Heart right ventricle (tissue), 16 donors: ENCODE measurements around the gene NEK11. TPM values are rescaled to one million over a fixed set of nuclear protein-coding genes. Genes with fewer than 3 reads are reported as not detected.

Source experiments
- ATAC-seq, 8 donors: fragments of 200-7000 bp; cut with Tn5 transposase; one replicate each; pipeline ENCODE4 v1.9.1; 2020; ENCODE audit warnings: mild to moderate bottlenecking in 8 of 8, moderate library complexity in 8 of 8, moderate number of reproducible peaks in 1 of 8
- DNase-seq, 2 donors: peaks; one replicate each; pipeline ENCODE4 v3.0.0-alpha.2; 2020
- H3K27ac ChIP-seq, 10 donors: fragments of 200-600 bp; sonication (generic) in 2 of 10; one replicate each; pipeline versions ENCODE4 v1.5.0 to v1.8.0; 2020 to 2022; ENCODE audit warnings: mild to moderate bottlenecking in 3 of 10
- H3K27me3 ChIP-seq, 7 donors: fragments of 200-600 bp; one replicate each; pipeline ENCODE4 v1.8.0; 2021 to 2022; ENCODE audit warnings: mild to moderate bottlenecking in 2 of 7
- H3K36me3 ChIP-seq, 9 donors: fragments of 200-600 bp; sonication (generic) in 1 of 9; one replicate each; pipeline versions ENCODE4 v1.5.0 to v1.8.0; 2020 to 2022; ENCODE audit warnings: mild to moderate bottlenecking in 2 of 9
- H3K4me1 ChIP-seq, 9 donors: fragments of 200-600 bp; sonication (generic) in 1 of 9; one replicate each; pipeline versions ENCODE4 v1.5.0 to v1.8.0; 2020 to 2022; ENCODE audit warnings: mild to moderate bottlenecking in 4 of 9
- H3K4me3 ChIP-seq, 10 donors: fragments of 200-600 bp; sonication (generic) in 2 of 10; one replicate each; pipeline versions ENCODE4 v1.5.0 to v1.8.0; 2020 to 2022; ENCODE audit warnings: mild to moderate bottlenecking in 7 of 10, moderate library complexity in 2 of 10
- H3K9me3 ChIP-seq, 11 donors: fragments of 200-600 bp in 10 of 11; sonication (generic) in 2 of 11; one replicate each; pipeline versions ENCODE4 v1.5.0 to v1.8.0; 2013 to 2022; ENCODE audit warnings: mild to moderate bottlenecking in 2 of 11, control low read depth in 1 of 11, moderate library complexity in 1 of 11
- WGBS, 2 donors: extraction: QIAGEN DNeasy Blood & Tissue Kit; methylation state at CpG; one replicate each; pipeline ENCODE4 v1.1.7; 2013; ENCODE audit warnings: inconsistent platforms in 1 of 2; 5-methylcytosine and 5-hydroxymethylcytosine counted together
- intact Hi-C, 10 donors: fragments of 100-400 bp; cut with DNase I; formaldehyde crosslinking; loops; one replicate each; pipeline versions ENCODE4 v1.11.1 to v1.14.2; 2022
- polyA plus RNA-seq, 2 donors: library from polyadenylated mRNA; stranded (reverse); fragments of 200-250 nt; gene quantifications; one replicate each; pipeline ENCODE4 v1.2.3, GENCODE V29; 2013
- total RNA-seq, 10 donors: library from RNA; stranded (reverse); fragmentation: NEBNext Ultra II Directional in 3 of 10; extraction: Animal tissue kit (Norgen Biotek cat#: 25700) in 3 of 10; gene quantifications; one replicate each; pipeline versions ENCODE4 v1.2.1 to v1.2.4, GENCODE V29; 2021 to 2023
- TF ChIP-seq, protein P1 (sequence below), 9 donors: fragments of 200-600 bp; sonication (generic) in 2 of 9; IDR thresholded peaks; one replicate each; pipeline versions ENCODE4 v1.5.0 to v1.8.0; 2021 to 2022; ENCODE audit warnings: antibody characterized with exemption in 9 of 9, mild to moderate bottlenecking in 5 of 9, moderate library complexity in 1 of 9
- donor health status: Arrhythmogenic right ventricular cardiomyopathy.
- donor health status: ischemic (EF 13 %, LVEDD 7.1; RV severe dilation, severe dysfunction).
- donor health status: healthy with polysubstance abuse.
- donor health status: DM: no; HTN: yes; CAD: no.
- donor health status: DM: no; HTN: no; CAD: no.
- donor health status: ischemic (EF 25% LVEDD 6.9; RV normal size, moderate dysfunction).
- donor health status: ischemic (EF 25% LVEDD 5.7; RV mildly dilated, moderate dysfunction).
- donor health status: healthy.
- donor health status: DM: yes; HTN: yes; CAD: no.
- donor health status: Ischemic cardiomyopathy.
- donor health status: ischemic (EF 35%, LVEDD 5.7; RV mildly dilated, moderate dysfunction).
- donor health status: nonischemic (EF 11% LVEDD 7.7; RV severe dilation, severe dysfunction).
- donor health status: DM: yes; HTN: yes; CAD: no.
- donor health status: PGD.
- donor health status: ischemic (EF 29% LVEDD 5.4; RV normal size, mild dysfunction).
- donor health status: nonischemic (EF 23%, LVEDD 6.1; RV moderate dilation, normal function).

NEK11 gene
- total and polyA plus RNA-seq, 12 donors: 0.88 to 3.7 (median 1.9) TPM

DNA sequence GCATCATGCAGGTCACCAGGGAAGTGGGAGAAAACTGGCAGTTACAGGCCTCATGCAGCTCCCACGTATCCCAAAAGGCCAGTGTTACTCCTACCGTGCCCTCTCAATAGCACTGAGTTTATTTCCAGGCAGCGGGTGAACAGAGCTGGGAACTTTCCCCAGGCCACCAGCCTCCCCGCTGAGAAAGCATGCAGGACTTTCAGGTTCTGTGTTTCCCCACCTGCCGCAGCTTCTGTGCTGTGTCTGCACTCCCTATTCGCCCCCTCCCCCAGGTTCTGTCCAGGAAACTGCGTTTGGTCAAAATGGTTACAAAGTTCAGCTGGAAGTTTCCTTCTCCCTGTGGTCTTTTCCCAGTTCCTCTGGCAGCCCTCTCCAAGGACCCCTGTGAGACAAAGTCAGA lies 21.4 kb downstream of the NEK11 start:
- no peak for ATAC-seq
- no peaks in the 10 kb centered on the region for H3K4me1 ChIP-seq
- H3K27me3 ChIP-seq: no peaks in the 10 kb centered on the region
- H3K27ac ChIP-seq: no peak overlapping the region
- no peak for DNase-seq
- peaks cover 0 to 12% (median 0%) of the 10 kb centered on the region in 11 donors for H3K9me3 ChIP-seq
- H3K36me3 ChIP-seq: no peaks in the 10 kb centered on the region
- TF ChIP-seq, protein P1, sequence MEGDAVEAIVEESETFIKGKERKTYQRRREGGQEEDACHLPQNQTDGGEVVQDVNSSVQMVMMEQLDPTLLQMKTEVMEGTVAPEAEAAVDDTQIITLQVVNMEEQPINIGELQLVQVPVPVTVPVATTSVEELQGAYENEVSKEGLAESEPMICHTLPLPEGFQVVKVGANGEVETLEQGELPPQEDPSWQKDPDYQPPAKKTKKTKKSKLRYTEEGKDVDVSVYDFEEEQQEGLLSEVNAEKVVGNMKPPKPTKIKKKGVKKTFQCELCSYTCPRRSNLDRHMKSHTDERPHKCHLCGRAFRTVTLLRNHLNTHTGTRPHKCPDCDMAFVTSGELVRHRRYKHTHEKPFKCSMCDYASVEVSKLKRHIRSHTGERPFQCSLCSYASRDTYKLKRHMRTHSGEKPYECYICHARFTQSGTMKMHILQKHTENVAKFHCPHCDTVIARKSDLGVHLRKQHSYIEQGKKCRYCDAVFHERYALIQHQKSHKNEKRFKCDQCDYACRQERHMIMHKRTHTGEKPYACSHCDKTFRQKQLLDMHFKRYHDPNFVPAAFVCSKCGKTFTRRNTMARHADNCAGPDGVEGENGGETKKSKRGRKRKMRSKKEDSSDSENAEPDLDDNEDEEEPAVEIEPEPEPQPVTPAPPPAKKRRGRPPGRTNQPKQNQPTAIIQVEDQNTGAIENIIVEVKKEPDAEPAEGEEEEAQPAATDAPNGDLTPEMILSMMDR (IDR thresholded peaks at IDR 0.05): no peak
- WGBS, 2 donors: 89 to 92% methylated on average over 7 of the region's 7 CpGs
- H3K4me3 ChIP-seq: no peak overlapping the region
- intact Hi-C loops: loop anchor here in 2 of 10 donors (10.0 kb wide), 2 partner anchors 987 to 1137 kb away; partner anchors contain the start of gene CPNE4 (in 1 of the 2)

DNA sequence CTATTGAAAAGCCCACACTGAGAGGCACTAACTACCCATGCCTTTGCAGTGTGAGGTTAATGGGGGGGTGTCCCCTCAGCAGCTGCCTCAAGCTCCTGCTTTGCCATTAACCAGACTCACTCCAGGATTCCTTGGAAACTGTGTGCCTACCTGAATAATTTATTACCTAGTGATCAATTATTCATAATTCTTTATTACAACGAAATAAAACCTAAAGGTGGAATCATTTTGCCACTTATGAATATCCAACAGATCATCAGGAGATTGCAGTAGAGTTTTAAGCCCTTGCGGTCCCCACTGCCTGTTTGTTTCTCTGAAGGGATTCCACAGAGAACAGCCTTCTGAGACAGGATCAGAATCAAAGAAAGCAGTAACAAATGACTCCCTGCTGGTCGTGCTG lies 23.3 kb downstream of the NEK11 start:
- Histone ChIP-seq H3K4me1 (no peaks in the 10 kb centered on the region), H3K27me3 (no peaks in the 10 kb centered on the region), H3K9me3 (peaks cover 0 to 3% (median 0%) of the 10 kb centered on the region in 11 donors), H3K36me3 (no peaks in the 10 kb centered on the region), H3K4me3 (no peak overlapping the region), H3K27ac (no peak overlapping the region)
- no peak for DNase-seq
- WGBS, 2 donors: 78 to 88% methylated on average over 3 of the region's 3 CpGs
- TF ChIP-seq, protein P1 (IDR thresholded peaks at IDR 0.05): no peak
- intact Hi-C loops: loop anchor here in 6 of 10 donors (5.0 to 10.0 kb wide), 4 partner anchors 745 to 985 kb away; partner anchors contain the start of gene CPNE4 (in 2 of the 6)
- no peak for ATAC-seq

DNA sequence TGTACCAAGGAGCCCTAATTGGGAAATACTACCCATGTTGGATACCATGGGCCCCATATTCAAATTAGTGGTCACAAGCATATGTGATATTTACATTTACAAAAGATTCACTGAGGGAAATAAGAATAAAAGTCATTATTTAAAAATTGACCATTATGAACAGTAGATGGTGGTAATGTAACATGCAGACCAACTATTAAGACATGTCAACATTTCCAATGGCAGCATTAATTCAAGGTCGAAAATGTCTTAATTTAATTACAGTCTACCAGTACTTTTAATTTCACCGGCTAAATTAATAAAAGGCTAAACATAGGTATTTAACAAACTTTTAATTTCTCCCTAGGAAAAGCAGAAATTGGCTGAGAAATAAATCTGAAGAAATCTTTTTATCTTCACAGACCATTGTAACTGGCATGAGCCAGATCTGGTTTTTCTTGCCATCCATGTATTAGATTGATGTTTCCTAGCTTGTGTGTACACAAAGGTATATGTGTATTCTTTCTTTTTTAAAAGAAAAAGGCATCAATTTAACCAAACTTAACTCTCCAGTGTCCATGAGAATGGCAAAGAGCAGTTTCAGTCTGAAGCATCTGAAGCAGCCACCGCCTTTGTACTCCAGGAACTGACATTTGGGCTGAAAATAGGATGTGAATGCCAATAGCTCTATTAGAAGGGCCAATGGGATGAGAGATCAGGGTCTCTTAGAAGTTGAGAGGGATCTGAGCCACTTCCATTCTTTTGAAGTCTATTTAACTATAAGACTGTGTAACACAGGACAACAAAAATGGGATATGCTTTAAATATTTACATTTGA lies 26.6 kb downstream of the NEK11 start:
- 70 to 79% methylated on average over 3 of the region's 3 CpGs for WGBS, 2 donors
- intact Hi-C loops: loop anchor here in 6 of 10 donors (5.0 to 10.0 kb wide), 4 partner anchors 742 to 982 kb away; partner anchors contain the start of gene CPNE4 (in 2 of the 6)

DNA sequence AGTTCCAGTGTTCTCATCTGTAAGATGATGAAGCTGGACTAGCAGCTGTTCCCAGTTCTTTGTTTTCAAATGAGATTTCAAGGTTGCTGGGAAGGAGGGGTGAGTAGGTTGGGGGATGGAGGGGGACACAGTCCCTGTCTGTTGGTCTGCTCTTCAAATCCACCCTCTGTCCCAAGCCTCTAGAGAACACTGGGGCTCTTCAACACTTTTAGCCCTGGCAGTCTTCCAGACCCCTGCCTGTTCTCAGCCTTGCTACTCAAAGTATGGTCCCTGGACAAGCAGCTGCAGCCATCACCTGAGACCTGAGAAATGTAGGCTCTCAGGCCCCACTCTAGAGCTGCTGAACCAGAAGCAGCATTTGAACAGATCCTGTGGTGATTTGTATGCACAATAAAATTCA lies 41.3 kb downstream of the NEK11 start:
- intact Hi-C loops: no loop called here
- DNase-seq (peak in 1 of 2 donors; percentile 48), ATAC-seq (peak in 5 of 8 donors; percentile 30 to 64 (median 59))
- TF ChIP-seq, protein P1 (IDR thresholded peaks at IDR 0.05): no peak
- H3K9me3 ChIP-seq: no peaks in the 10 kb centered on the region
- peaks cover 0 to 15% (median 11%) of the 10 kb centered on the region in 9 donors for H3K4me1 ChIP-seq
- H3K4me3 ChIP-seq: no peak overlapping the region
- no peak overlapping the region for H3K27ac ChIP-seq
- H3K27me3 ChIP-seq: no peaks in the 10 kb centered on the region
- no peaks in the 10 kb centered on the region for H3K36me3 ChIP-seq

More for the DNA sequence above, 26.6 kb downstream of the NEK11 start:
- H3K27me3 ChIP-seq: no peaks in the 10 kb centered on the region
- no peak for DNase-seq
- H3K27ac ChIP-seq: no peak overlapping the region
- TF ChIP-seq, protein P1 (IDR thresholded peaks at IDR 0.05): peak; percentile 32 to 71 (median 55)
- no peak for ATAC-seq
- H3K9me3 ChIP-seq: peaks cover 0 to under 1% (median 0%) of the 10 kb centered on the region in 11 donors
- H3K36me3 ChIP-seq: no peaks in the 10 kb centered on the region
- no peaks in the 10 kb centered on the region for H3K4me1 ChIP-seq
- no peak overlapping the region for H3K4me3 ChIP-seq
